Endothelial cell of umbilical vein (primary cell): ENCODE data around the gene RNU6-8. TPM values are rescaled to one million over a fixed set of nuclear protein-coding genes. Genes with fewer than 3 reads are reported as not detected.

Experiments used
- BruUV-seq: library from RNA; stranded (reverse); fragments of 400-500 nt; replicated peaks from 2 replicates; lab custom pipeline; 2021; lab: Mats Ljungman, UMichigan
- CTCF ChIA-PET: fragments of 300-600, 350-600 bp; sonication (Branson Sonifier 250); formaldehyde crosslinking; loops from one replicate; lab custom pipeline; 2021; ENCODE audit warnings: antibody characterized with exemption, inconsistent platforms; lab: Charles Lee
- POLR2A ChIA-PET: fragments of 300-600, 350-600 bp; sonication (Branson Sonifier 250); formaldehyde crosslinking; loops from one replicate; lab custom pipeline; 2021; ENCODE audit warnings: antibody characterized with exemption, inconsistent platforms; lab: Charles Lee
- DNase-seq: peaks from one replicate; pipeline ENCODE4 v3.0.0-alpha.2; 2011; ENCODE audit warnings: low read depth, low spot score
- FAIRE-seq: peaks from 2 replicates; lab custom pipeline; 2011; peaks lifted over from hg19 to GRCh38; lab: Jason Lieb, UNC
- H2AFZ ChIP-seq: 2 replicates; pipeline ENCODE4 v1.6.0; 2012; ENCODE audit warnings: low read depth, low read length, control low read depth, inconsistent platforms
- H3K27ac ChIP-seq: 2 replicates; pipeline ENCODE4 v1.5.1; 2011; ENCODE audit warnings: low read depth, mild to moderate bottlenecking, control low read depth, low read length, moderate library complexity; ENCODE audit not compliant: insufficient read depth
- H3K27me3 ChIP-seq, 2 experiments: 2 replicates each; pipeline versions ENCODE4 v1.6.0 to v1.6.1; 2011; ENCODE audit warnings: low read length in 2 of 2, mixed read lengths in 1 of 2; ENCODE audit not compliant: control insufficient read depth in 2 of 2, insufficient read depth in 2 of 2
- H3K36me3 ChIP-seq, 2 experiments: 2 replicates in 1 of 2; 3 replicates in 1 of 2; pipeline ENCODE4 v1.5.1; 2011; ENCODE audit warnings: low read length in 2 of 2, mild to moderate bottlenecking in 1 of 2, moderate library complexity in 1 of 2; ENCODE audit not compliant: control insufficient read depth in 2 of 2, insufficient read depth in 2 of 2; ENCODE audit errors: extremely low read depth in 1 of 2
- H3K4me1 ChIP-seq: 3 replicates; pipeline ENCODE4 v1.5.1; 2011; ENCODE audit warnings: mild to moderate bottlenecking, low read length; ENCODE audit not compliant: control insufficient read depth, insufficient read depth; ENCODE audit errors: extremely low read depth
- H3K4me2 ChIP-seq: 2 replicates; pipeline ENCODE4 v1.6.1; 2011; ENCODE audit warnings: low read length, control low read depth, mixed read lengths; ENCODE audit not compliant: insufficient read depth
- H3K4me3 ChIP-seq, 3 experiments: fragments of 200-600 bp in 1 of 3; sonication (generic), shearing (Covaris generic) in 1 of 3; replicated peaks in 1 of 3; 2 replicates each; pipeline ENCODE4 v1.5.1; 2011 to 2016; ENCODE audit warnings: control low read depth in 3 of 3, low read length in 3 of 3, mild to moderate bottlenecking in 2 of 3, inconsistent platforms in 1 of 3, low read depth in 1 of 3, moderate library complexity in 1 of 3; ENCODE audit not compliant: insufficient read depth in 1 of 3
- H3K79me2 ChIP-seq: 2 replicates; pipeline ENCODE4 v1.6.0; 2012; ENCODE audit warnings: low read length, inconsistent platforms; ENCODE audit not compliant: control insufficient read depth, insufficient read depth
- H3K9ac ChIP-seq: replicated peaks from 2 replicates; pipeline ENCODE3; 2011; ENCODE audit warnings: low read length, control low read depth; ENCODE audit not compliant: insufficient read depth; ENCODE audit errors: extremely low read depth
- H3K9me1 ChIP-seq: replicated peaks from 3 replicates; pipeline ENCODE4 v1.6.0; 2011; ENCODE audit warnings: mild to moderate bottlenecking, low read length; ENCODE audit not compliant: control insufficient read depth, insufficient read depth; ENCODE audit errors: extremely low read depth
- H3K9me3 ChIP-seq: replicated peaks from 2 replicates; pipeline ENCODE4 v1.5.1; 2012; ENCODE audit warnings: low read length, inconsistent platforms; ENCODE audit not compliant: control insufficient read depth, insufficient read depth
- H4K20me1 ChIP-seq: replicated peaks from 2 replicates; pipeline ENCODE3; 2011; ENCODE audit warnings: mild to moderate bottlenecking, low read length; ENCODE audit not compliant: control insufficient read depth, insufficient read depth; ENCODE audit errors: extremely low read depth
- CTCF ChIP-seq, 2 donors: IDR thresholded peaks; 1 replicate in 1 of 2; 2 replicates in 1 of 2; pipeline ENCODE4 v1.5.1; 2011; ENCODE audit warnings: low read length in 2 of 2, mild to moderate bottlenecking in 2 of 2, moderate library complexity in 2 of 2, control low read depth in 1 of 2, inconsistent platforms in 1 of 2, low read depth in 1 of 2; ENCODE audit not compliant: insufficient read depth in 1 of 2; ENCODE audit errors: extremely low read depth in 1 of 2
- EZH2 ChIP-seq: IDR thresholded peaks from 2 replicates; pipeline ENCODE4 v1.6.1; 2012; ENCODE audit warnings: borderline replicate concordance, low read depth, mild to moderate bottlenecking, moderate library complexity, low read length, inconsistent platforms; ENCODE audit not compliant: severe bottlenecking
- FOS ChIP-seq: IDR thresholded peaks from 2 replicates; pipeline ENCODE4 v1.6.1; 2011; ENCODE audit warnings: mild to moderate bottlenecking, low read length, moderate library complexity, borderline replicate concordance; ENCODE audit not compliant: insufficient read depth
- GATA2 ChIP-seq: IDR thresholded peaks from 2 replicates; pipeline ENCODE4 v1.7.0; 2011; ENCODE audit warnings: low read depth, mild to moderate bottlenecking, moderate library complexity, mixed read lengths, low read length; ENCODE audit not compliant: insufficient read length, insufficient read depth
- JUN ChIP-seq: IDR thresholded peaks from 2 replicates; pipeline ENCODE4 v1.6.1; 2011; ENCODE audit warnings: borderline replicate concordance, low read depth; ENCODE audit not compliant: insufficient read length, insufficient read depth
- MAX ChIP-seq: IDR thresholded peaks from 2 replicates; pipeline ENCODE4 v1.6.1; 2011; ENCODE audit not compliant: insufficient read depth, insufficient read length
- POLR2A ChIP-seq: IDR thresholded peaks from 2 replicates; pipeline ENCODE4 v1.6.1; 2012; ENCODE audit warnings: low read depth, mild to moderate bottlenecking, control low read depth, low read length
- dilution Hi-C: fragments of 300-500 bp; cut with MboI; formaldehyde crosslinking; loops from one replicate; pipeline ENCODE4 v1.15.0; 2019; ENCODE audit warnings: low sequenced_read_pairs; ENCODE audit not compliant: extremely low pct_ligation_motif_present
- intact Hi-C: fragments of 100-400 bp; cut with micrococcal nuclease; formaldehyde crosslinking; loops from one replicate; pipeline ENCODE4 v1.10.0; 2022
- polyA plus RNA-seq, 4 experiments: library from polyadenylated mRNA; depleted of rRNA in 3 of 4; stranded (reverse) in 3 of 4; unstranded in 1 of 4; fragments of >200 nt; gene quantifications; 2 replicates each; pipeline versions ENCODE4 v1.2.1 to v1.2.3, GENCODE V29; 2011 to 2012; ENCODE audit warnings: missing spikeins in 1 of 4
- total RNA-seq: library from RNA; stranded (reverse); gene quantifications from 2 replicates; pipeline ENCODE4 v1.2.3, GENCODE V29; 2021

RNU6-8 gene
- total and polyA plus RNA-seq, 2 donors (not counting 3 experiments of a cell fraction or from before 2014, with no cell fraction given) = not detected

GRCh38 chr14:32209471-32209870 lies 6.4 kb upstream of the RNU6-8 start:
- Histone ChIP-seq H3K9me1 (no peaks in the 10 kb centered on the region), H3K27me3 (peaks cover 10 to 20% of the 10 kb centered on the region in 2 experiments), H2AFZ (no peak overlapping the region), H3K9ac (no peak overlapping the region), H3K36me3 (no peaks in the 10 kb centered on the region), H3K9me3 (no peaks in the 10 kb centered on the region), H4K20me1 (no peaks in the 10 kb centered on the region), H3K4me2 (no peak overlapping the region), H3K79me2 (no peaks in the 10 kb centered on the region), H3K27ac (no peak overlapping the region), H3K4me1 (no peaks in the 10 kb centered on the region), H3K4me3 (no peak overlapping the region)
- FAIRE-seq (no peak), DNase-seq (no peak)
- dilution Hi-C loops = no loop called here
- intact Hi-C loops = no loop called here
- no peak for TF ChIP-seq CTCF (IDR thresholded peaks at IDR 0.05; ENCODE audit: extremely low read depth in 1 of 2, insufficient read depth in 1 of 2, low read depth in 1 of 2, low read length in 2 of 2)
- TF ChIP-seq POLR2A = no peak
- no peak for TF ChIP-seq GATA2
- no peak for TF ChIP-seq EZH2
- TF ChIP-seq MAX = no peak
- no peak for TF ChIP-seq FOS
- TF ChIP-seq JUN = no peak
- BruUV-seq = no TSS peak
- ChIA-PET CTCF (interaction anchor here (2.6 kb wide), 2 partner anchors 16 to 42 kb away, joined by 6 to 7 read pairs; no protein-coding TSS in a partner anchor), POLR2A (no interaction called here)
